ENCODE results near the gene HDC.

HDC gene

GRCh38 chr15:50222181-50222580, 43.3 kb downstream of the HDC start:
- no peak for DNase-seq

GRCh38 chr15:50219820-50220219, 45.7 kb downstream of the HDC start:
- no peak for DNase-seq

GRCh38 chr15:50218691-50219090, 46.8 kb downstream of the HDC start:
- no peak for DNase-seq

- DNase-seq: no peak
These were observed 47.2 kb downstream of the HDC start for GRCh38 chr15:50218291-50218690.

- no peak for DNase-seq
These were observed 54.9 kb downstream of the HDC start for GRCh38 chr15:50210462-50211157.

- DNase-seq: no peak
These were observed 55.7 kb downstream of the HDC start for GRCh38 chr15:50209809-50210208.

- DNase-seq: no peak
These were observed 59.5 kb downstream of the HDC start for GRCh38 chr15:50206020-50206419.

- no peak for DNase-seq
These were observed 63.5 kb downstream of the HDC start for GRCh38 chr15:50202003-50202402.

- DNase-seq: no peak
These were observed 72.5 kb downstream of the HDC start for GRCh38 chr15:50192926-50193620.

GRCh38 chr15:50192164-50192563, 73.4 kb downstream of the HDC start:
- DNase-seq: no peak
